ENCODE measurements around the gene AAK1.
"Not testable (repeated sequence)": the region's sequence is repeated elsewhere in the genome, so short reads cannot be mapped to it uniquely, and the experiment has no call there.

AAK1 gene

GRCh38 chr2:69612200-69612599 lies 31.3 kb downstream of the AAK1 start:
- no peak overlapping the region for H3K4me3 ChIP-seq (ENCODE audit: low read depth, low read length)
- peak; percentile 52 for DNase-seq (ENCODE audit: low read depth)
- TF ChIP-seq POLR2A (IDR thresholded peaks at IDR 0.05; ENCODE audit: extremely low read depth, insufficient read length), result no peak
- TF ChIP-seq MYC (IDR thresholded peaks at IDR 0.05; ENCODE audit: low read depth, low read length), result no peak
- TF ChIP-seq CTCF (IDR thresholded peaks at IDR 0.05; ENCODE audit: low read depth, low read length), result no peak
- no peak for TF ChIP-seq MAX (IDR thresholded peaks at IDR 0.05; ENCODE audit: low read depth, low read length)

- no peak overlapping the region for H3K4me3 ChIP-seq (ENCODE audit: low read depth, low read length)
- TF ChIP-seq CTCF (IDR thresholded peaks at IDR 0.05; ENCODE audit: low read depth, low read length) (no peak), POLR2A (IDR thresholded peaks at IDR 0.05; ENCODE audit: extremely low read depth, insufficient read length) (no peak), MYC (IDR thresholded peaks at IDR 0.05; ENCODE audit: low read depth, low read length) (no peak), MAX (IDR thresholded peaks at IDR 0.05; ENCODE audit: low read depth, low read length) (no peak)
- no peak for DNase-seq (ENCODE audit: low read depth)
These were observed 35.4 kb downstream of the AAK1 start for GRCh38 chr2:69608109-69608508.

- DNase-seq (ENCODE audit: low read depth); H3K4me3 ChIP-seq (ENCODE audit: low read depth, low read length): not testable (repeated sequence)
These were observed 36.8 kb downstream of the AAK1 start for GRCh38 chr2:69606771-69607170.

- peak; percentile 22 for DNase-seq (ENCODE audit: low read depth)
These were observed 38.3 kb downstream of the AAK1 start for GRCh38 chr2:69605284-69605683.

GRCh38 chr2:69604836-69605235 lies 38.7 kb downstream of the AAK1 start:
- TF ChIP-seq CTCF (IDR thresholded peaks at IDR 0.05; ENCODE audit: low read depth, low read length), result no peak
- no peak for TF ChIP-seq MYC (IDR thresholded peaks at IDR 0.05; ENCODE audit: low read depth, low read length)
- no peak for TF ChIP-seq MAX (IDR thresholded peaks at IDR 0.05; ENCODE audit: low read depth, low read length)
- no peak for TF ChIP-seq POLR2A (IDR thresholded peaks at IDR 0.05; ENCODE audit: extremely low read depth, insufficient read length)
- H3K4me3 ChIP-seq (ENCODE audit: low read depth, low read length), result no peak overlapping the region
- DNase-seq (ENCODE audit: low read depth), result no peak

More at GRCh38 chr2:69605284-69605683, 38.3 kb downstream of the AAK1 start:
- H3K4me3 ChIP-seq (ENCODE audit: low read depth, low read length), result no peak overlapping the region
- TF ChIP-seq MAX (IDR thresholded peaks at IDR 0.05; ENCODE audit: low read depth, low read length), result no peak
- TF ChIP-seq POLR2A (IDR thresholded peaks at IDR 0.05; ENCODE audit: extremely low read depth, insufficient read length), result no peak
- TF ChIP-seq CTCF (IDR thresholded peaks at IDR 0.05; ENCODE audit: low read depth, low read length), result no peak
- no peak for TF ChIP-seq MYC (IDR thresholded peaks at IDR 0.05; ENCODE audit: low read depth, low read length)

- no peak overlapping the region for H3K4me3 ChIP-seq (ENCODE audit: low read depth, low read length)
- TF ChIP-seq MYC (IDR thresholded peaks at IDR 0.05; ENCODE audit: low read depth, low read length), result no peak
- no peak for TF ChIP-seq MAX (IDR thresholded peaks at IDR 0.05; ENCODE audit: low read depth, low read length)
- no peak for TF ChIP-seq POLR2A (IDR thresholded peaks at IDR 0.05; ENCODE audit: extremely low read depth, insufficient read length)
- no peak for TF ChIP-seq CTCF (IDR thresholded peaks at IDR 0.05; ENCODE audit: low read depth, low read length)
- no peak for DNase-seq (ENCODE audit: low read depth)
These were observed 39.4 kb downstream of the AAK1 start for GRCh38 chr2:69604026-69604678.

All from NB4 (cell line).